Nucleus accumbens (tissue), 56 donors: Measurements from ENCODE around the gene FKBP7.
"Not testable (repeated sequence)": the region's sequence is repeated elsewhere in the genome, so short reads cannot be mapped to it uniquely, and the experiment has no call there.

Experiments used
- DNase-seq, 56 donors: peaks; one replicate each; lab custom pipeline; 2025; lab: John Stamatoyannopoulos, UW

FKBP7 gene

GRCh38 chr2:178450774-178451525 lies 27.4 kb downstream of the FKBP7 start, which contains the start of the genes PJVK and PRKRA:
Gene PJVK, plus strand, starts transcription at chr2:178451378. Its CDS starts 2,032 bp downstream, at chr2:178453410.
Gene PRKRA, minus strand, starts transcription at chr2:178451175. Its CDS starts 145 bp downstream, at chr2:178451030.
- DNase-seq = peak; percentile 73 to 99 (median 97)

GRCh38 chr2:178450524-178450773 lies 28.0 kb downstream of the FKBP7 start:
- peak in 6 of 56 donors; percentile 52 to 80 (median 64) for DNase-seq

GRCh38 chr2:178449700-178450523 lies 28.5 kb downstream of the FKBP7 start:
- DNase-seq = peak in 1 of 56 donors; percentile 30

- DNase-seq = no peak
These were observed 29.3 kb downstream of the FKBP7 start for GRCh38 chr2:178448968-178449661.

- DNase-seq = no peak
These were observed 37.0 kb downstream of the FKBP7 start for GRCh38 chr2:178441426-178441825.

GRCh38 chr2:178436662-178437061 lies 41.7 kb downstream of the FKBP7 start:
- DNase-seq = no peak

- DNase-seq = no peak
These were observed 49.1 kb downstream of the FKBP7 start for GRCh38 chr2:178429336-178429735.

- DNase-seq = no peak
These were observed 50.0 kb downstream of the FKBP7 start for GRCh38 chr2:178428396-178428806.

GRCh38 chr2:178427458-178427857 lies 50.9 kb downstream of the FKBP7 start:
- no peak for DNase-seq

GRCh38 chr2:178426388-178426787 lies 52.0 kb downstream of the FKBP7 start:
- DNase-seq = no peak

GRCh38 chr2:178425255-178425827 lies 53.1 kb downstream of the FKBP7 start:
- DNase-seq = no peak

- not testable (repeated sequence) for DNase-seq
These were observed 54.7 kb downstream of the FKBP7 start for GRCh38 chr2:178423746-178424145.

GRCh38 chr2:178422097-178422496 lies 56.3 kb downstream of the FKBP7 start:
- no peak for DNase-seq

- DNase-seq = no peak
These were observed 57.9 kb downstream of the FKBP7 start for GRCh38 chr2:178420463-178420999.

GRCh38 chr2:178419123-178419522 lies 59.3 kb downstream of the FKBP7 start:
- no peak for DNase-seq

- DNase-seq = no peak
These were observed 60.0 kb downstream of the FKBP7 start for GRCh38 chr2:178418426-178418825.

GRCh38 chr2:178417916-178418315 lies 60.5 kb downstream of the FKBP7 start:
- no peak for DNase-seq

GRCh38 chr2:178415979-178416378 lies 62.4 kb downstream of the FKBP7 start:
- no peak for DNase-seq

GRCh38 chr2:178414266-178415247 lies 63.8 kb downstream of the FKBP7 start:
- DNase-seq = peak in 55 of 56 donors; percentile 10 to 89 (median 69)
